ENCODE measurements around the gene CASZ1. TPM values are rescaled to one million over a fixed set of nuclear protein-coding genes. Genes with fewer than 3 reads are reported as not detected.

CASZ1 gene
- total RNA-seq, 1 experiment from 2014 or later: 2.3 TPM

GRCh38 chr1:10588640-10589039 is 207.8 kb downstream of the CASZ1 start:
- no peak for DNase-seq
- H3K36me3 ChIP-seq: no peaks in the 10 kb centered on the region; the same call in 1 of the 2 replicates
- no peaks in the 10 kb centered on the region for H3K4me1 ChIP-seq
- H3K27ac ChIP-seq: no peak overlapping the region
- no peaks in the 10 kb centered on the region for H3K27me3 ChIP-seq
- peaks cover 5% of the 10 kb centered on the region for H3K9me3 ChIP-seq (replicated peaks)
- H3K4me3 ChIP-seq: no peak overlapping the region

Other genes starting within 250 kb of the CASZ1 start
- gene TARDBP, start 216.0 kb upstream of the CASZ1 start, total RNA-seq (2014; rRNA removed; shearing (Covaris generic)): 91.3 and 103 TPM in 2 replicates

Measured in SJCRH30 (cell line).